ENCODE data around the gene GBGT1. TPM values are rescaled to one million over a fixed set of nuclear protein-coding genes. Genes with fewer than 3 reads are reported as not detected.

GBGT1 gene
- polyA plus RNA-seq, 4 donors, result 1.8 to 4.7 (median 2.4) TPM

DNA sequence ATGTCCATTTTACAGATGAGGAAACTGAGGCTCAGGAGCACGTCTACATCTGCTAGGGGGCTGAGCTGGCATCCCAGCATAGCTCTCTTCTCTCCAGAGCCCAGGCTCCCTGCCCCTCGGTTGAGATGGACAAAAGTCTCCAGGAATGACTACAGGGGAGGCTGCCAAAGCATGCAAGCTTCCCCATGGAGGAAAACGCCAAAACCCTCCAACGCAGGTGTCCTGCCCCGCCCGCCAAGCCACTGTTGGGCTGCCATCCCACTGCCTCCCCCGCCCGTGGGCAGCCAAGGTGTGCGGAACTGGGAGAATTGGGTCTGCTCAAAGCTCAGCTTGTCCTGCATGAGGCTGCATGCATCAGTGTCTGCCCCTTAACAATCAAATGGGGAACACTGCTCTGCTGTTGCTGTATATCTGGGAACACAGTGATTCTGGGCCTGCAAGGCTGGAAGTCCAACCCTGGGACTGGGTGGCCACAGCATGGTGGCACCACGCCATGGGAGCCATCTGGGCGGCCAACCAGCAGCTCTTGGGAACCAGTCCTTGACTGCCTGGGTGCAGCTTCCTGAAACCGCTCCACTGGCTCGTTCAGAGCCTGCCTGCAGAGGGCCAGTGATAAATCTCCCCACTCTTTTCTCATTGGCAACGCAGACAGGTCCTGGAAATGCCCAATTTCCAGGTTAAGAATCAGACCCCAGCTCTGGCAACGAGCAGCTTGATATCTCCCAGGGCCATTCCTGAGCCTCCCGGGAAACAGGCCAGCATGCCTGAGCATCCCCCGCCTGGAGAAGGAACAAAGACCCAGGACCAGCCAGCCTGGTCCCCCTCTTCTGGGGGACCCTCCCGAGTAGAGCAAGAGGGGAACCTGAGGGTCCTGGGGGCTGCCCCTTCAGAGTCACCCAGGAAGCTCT is 46.2 kb downstream of the GBGT1 start:
- no peak for DNase-seq (ENCODE audit: low read depth in 4 of 4, low spot score in 3 of 4)

GRCh38 chr9:133116346-133117231 is 47.1 kb downstream of the GBGT1 start:
- DNase-seq (ENCODE audit: low read depth in 4 of 4, low spot score in 3 of 4), result no peak

DNA sequence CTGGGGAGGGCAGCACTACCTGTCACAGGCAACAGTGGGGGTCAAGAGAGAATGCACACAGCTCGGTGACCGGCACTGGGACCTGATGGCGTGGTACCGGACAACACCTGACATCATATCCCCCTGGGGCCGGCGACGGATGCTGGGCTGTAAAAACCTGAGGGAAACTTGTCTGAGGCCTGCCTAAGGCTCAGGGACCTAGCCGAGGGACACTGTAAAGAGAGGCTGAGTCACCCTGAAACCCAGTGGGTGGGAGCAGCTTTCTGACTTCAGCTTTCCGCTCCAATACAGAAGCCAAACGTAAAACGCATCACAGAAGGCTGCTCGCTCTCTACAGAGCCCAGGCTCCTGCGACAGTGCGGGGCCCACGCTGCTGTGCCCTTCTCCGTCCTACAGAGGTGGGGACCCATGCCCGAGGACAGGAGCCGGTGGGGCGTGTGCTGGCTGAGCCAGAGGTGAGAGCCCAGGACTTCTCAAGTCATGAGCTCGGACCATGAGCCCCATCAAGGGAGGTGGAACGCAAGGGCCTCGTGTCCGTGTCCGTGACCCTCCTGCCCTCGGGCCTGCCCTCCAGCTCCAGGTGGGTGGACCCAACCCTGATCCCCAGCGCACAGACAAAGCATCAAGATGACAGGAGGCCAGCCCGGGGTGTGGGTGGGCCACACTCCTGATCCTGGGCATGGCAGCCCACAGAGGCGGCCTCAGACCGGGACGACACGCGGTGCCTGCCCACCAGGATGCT is 47.9 kb downstream of the GBGT1 start:
- no peak for DNase-seq (ENCODE audit: low read depth in 4 of 4, low spot score in 3 of 4)

- DNase-seq (ENCODE audit: low read depth in 4 of 4, low spot score in 3 of 4), result no peak
These were observed 48.7 kb downstream of the GBGT1 start for GRCh38 chr9:133114886-133115603.

DNA sequence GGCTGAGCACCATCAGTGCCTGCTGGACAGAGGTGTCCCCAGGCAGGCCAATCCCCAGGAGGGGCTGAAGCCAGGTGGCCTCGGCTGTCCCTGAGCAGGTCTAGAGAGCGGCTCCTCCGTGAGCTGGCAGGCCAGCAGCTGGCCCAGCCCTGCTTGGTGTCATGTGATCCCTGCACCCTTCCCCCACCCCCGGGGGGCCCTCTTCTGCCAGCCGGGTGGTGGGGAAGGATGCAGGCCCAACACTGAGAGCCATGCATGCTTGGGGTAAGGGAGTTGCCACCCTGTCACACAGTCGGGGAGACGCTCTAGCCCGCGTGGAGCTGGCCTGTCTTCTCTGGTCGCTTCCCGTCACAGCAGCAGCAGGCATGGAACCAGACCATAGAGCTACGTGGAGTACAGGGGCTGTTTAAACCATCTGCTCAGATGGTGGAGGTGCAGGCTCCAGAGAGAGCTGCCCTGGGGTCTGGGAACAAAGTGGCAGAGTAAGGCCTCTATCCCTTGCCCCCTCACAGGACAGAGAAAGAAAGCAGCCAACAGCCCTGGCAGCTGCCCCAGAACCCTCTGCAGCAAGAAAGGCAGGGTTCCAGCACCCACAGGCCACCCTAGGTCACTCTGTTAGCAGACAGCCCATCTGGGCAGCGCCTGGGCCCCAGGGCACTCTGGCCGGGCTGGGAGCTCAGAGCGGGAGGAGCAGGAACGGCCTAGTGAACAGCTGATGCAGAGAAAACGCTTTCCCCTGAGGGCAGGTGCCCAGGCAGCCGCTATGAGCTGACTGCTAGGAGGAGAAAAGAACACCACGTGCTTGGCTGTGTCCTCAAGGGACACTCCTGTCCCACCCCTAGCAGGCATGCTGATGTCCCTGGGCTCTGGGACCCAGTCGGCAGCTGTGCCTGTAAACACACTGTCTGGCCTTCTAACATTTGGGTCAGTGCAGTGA is 49.5 kb downstream of the GBGT1 start:
- no peak for DNase-seq (ENCODE audit: low read depth in 4 of 4, low spot score in 3 of 4)

DNA sequence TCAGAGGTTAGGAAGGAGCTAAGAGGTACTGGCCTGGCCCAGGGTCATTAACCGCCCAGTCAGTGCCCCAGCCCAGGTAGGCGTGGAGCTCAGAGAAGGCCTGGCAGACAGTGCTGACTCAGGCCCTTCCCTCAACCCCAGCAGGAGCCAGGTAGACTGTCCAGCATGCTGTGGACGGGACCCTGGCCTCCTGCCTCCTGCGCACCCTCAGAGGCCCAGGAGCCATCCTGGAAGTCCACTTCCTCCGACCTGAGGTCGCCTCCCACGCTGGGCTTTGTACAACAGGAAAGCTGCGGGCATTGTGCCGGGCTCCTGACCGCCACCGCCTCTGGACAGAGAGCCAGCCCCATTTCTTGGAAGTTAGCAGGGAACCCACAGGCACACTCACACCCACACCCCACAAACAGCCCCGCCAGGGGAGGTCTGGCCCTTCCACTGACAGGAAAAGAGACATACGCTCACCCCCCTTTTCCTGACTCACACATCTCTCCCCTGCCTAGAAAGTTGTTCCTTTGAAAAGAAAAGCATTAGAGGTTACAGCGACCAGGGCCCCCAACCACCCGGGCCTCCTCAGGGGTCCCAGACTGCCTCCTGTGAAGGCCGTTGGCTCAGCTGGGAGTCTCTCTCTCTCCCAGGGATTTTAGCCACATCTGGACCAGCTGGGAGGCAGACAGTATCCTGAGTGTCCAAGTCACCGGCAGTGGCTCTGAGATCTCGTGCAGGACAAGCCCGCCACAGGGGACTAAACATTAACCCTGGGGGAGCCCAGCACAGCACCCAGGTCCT is 50.4 kb downstream of the GBGT1 start:
- DNase-seq (ENCODE audit: low read depth in 4 of 4, low spot score in 3 of 4), result no peak

DNA sequence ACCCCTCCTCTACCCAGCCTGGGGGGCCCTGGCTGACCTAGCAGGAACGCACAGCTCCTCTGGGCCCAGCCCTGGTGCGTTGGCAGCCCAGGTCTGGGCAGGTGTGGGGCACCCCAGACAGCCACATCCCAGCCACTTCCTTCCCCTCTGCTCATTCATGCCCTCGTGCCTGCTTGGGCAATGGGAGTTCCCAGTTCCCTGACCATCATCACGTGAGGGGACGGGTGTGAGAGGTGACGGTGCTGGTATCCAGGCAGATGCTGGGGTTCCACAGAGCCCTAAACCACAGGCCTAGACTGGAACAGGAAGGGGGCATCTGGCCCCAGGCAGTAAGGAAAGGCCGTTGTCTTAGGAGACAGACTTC is 51.1 kb downstream of the GBGT1 start:
- no peak for DNase-seq (ENCODE audit: low read depth in 4 of 4, low spot score in 3 of 4)

GRCh38 chr9:133111808-133112662 is 51.7 kb downstream of the GBGT1 start:
- no peak for DNase-seq (ENCODE audit: low read depth in 4 of 4, low spot score in 3 of 4)

GRCh38 chr9:133109931-133110650 is 53.6 kb downstream of the GBGT1 start:
- DNase-seq (ENCODE audit: low read depth in 4 of 4, low spot score in 3 of 4), result no peak

GRCh38 chr9:133108794-133109641 is 54.7 kb downstream of the GBGT1 start:
- DNase-seq (ENCODE audit: low read depth in 4 of 4, low spot score in 3 of 4), result no peak

GRCh38 chr9:133107961-133108793 is 55.5 kb downstream of the GBGT1 start:
- no peak for DNase-seq (ENCODE audit: low read depth in 4 of 4, low spot score in 3 of 4)

DNA sequence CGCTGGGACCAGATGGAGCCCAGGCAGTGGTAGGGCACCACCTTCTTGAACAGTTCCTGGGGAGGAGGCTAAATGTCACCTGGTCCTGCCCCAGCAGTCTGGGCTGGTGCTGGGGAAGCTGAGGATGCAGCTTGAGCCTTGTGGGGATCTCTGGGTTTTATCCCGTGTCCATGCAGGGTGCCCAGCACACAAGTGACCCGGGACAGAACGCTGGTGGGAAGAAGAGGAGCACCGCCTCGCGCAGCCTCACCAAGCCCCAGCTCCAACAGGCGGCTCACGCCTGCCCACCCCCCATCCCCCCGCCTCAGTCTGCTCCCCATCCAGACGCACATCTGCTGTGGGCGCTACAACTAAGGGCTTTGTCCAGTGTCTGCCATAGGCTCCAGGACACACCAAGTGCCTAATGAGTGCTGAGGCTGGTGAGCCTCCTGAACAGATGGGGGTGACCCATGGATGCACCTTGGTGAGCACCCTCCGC is 56.4 kb downstream of the GBGT1 start:
- no peak for DNase-seq (ENCODE audit: low read depth in 4 of 4, low spot score in 3 of 4)

GRCh38 chr9:133106511-133107244 is 57.0 kb downstream of the GBGT1 start:
- DNase-seq (ENCODE audit: low read depth in 4 of 4, low spot score in 3 of 4), result no peak

DNA sequence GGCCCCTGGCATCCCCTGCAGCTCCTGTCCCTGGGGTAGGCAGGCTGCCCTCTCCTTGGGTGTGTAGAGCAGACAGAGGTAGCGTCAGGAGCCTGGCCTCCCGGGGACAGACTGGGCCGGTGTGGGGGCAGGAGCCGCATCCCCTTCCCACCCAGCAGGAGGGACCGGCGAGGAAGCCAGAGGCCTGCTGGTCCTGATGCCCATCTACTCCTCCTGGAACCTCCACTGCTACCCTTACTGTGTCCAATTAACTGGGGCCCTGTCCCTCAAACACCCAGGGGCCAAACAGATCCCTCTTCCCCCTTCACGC is 58.3 kb downstream of the GBGT1 start:
- no peak for DNase-seq (ENCODE audit: low read depth in 4 of 4, low spot score in 3 of 4)

Data from left renal pelvis (tissue), 4 donors.